ENCODE measurements around the gene SPDYE3. TPM values are rescaled to one million over a fixed set of nuclear protein-coding genes. Genes with fewer than 3 reads are reported as not detected.
"Not testable (repeated sequence)": the region's sequence is repeated elsewhere in the genome, so short reads cannot be mapped to it uniquely, and the experiment has no call there.

Gene SPDYE3
- polyA plus RNA-seq, 1 donor from 2014 or later: not detected

DNA sequence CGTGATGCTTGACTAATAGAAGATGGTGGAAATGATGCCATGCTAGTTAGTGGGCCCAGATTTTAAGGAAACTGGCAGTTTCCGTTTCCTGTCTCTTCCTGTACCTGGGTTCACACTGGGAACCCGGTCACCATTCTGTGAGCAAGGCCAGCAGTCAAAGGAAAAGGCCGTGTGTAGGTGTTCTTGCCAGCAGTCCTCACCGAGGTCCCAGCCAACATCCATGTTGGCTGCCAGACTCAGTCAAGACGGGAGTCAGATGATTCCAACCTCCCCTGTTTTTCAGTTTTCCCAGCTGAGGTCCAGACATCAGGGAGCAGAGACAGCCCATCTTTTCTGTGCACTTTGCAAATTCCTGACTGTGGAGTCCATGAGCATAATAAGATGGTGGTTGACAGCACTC, 35.3 kb downstream of the SPDYE3 start:
- no peak overlapping the region for H2AFZ ChIP-seq (ENCODE audit: low read depth, low read length)
- H3K27me3 ChIP-seq (ENCODE audit: insufficient read depth, low read depth, low read length): no peaks in the 10 kb centered on the region
- no peaks in the 10 kb centered on the region for H3K79me2 ChIP-seq (replicated peaks; ENCODE audit: insufficient read depth, low read length)
- no peaks in the 10 kb centered on the region for H3K36me3 ChIP-seq (ENCODE audit: insufficient read depth, low read length)
- no peak overlapping the region for H3K9ac ChIP-seq (ENCODE audit: low read length)
- H4K20me1 ChIP-seq (ENCODE audit: insufficient read depth): no peaks in the 10 kb centered on the region
- no peak overlapping the region for H3K4me2 ChIP-seq (ENCODE audit: low read length)
- H3F3A ChIP-seq (ENCODE audit: insufficient read depth, low read length, poor library complexity, severe bottlenecking): no peaks in the 10 kb centered on the region
- H3K9me2 ChIP-seq (ENCODE audit: insufficient read depth, low read length): no peaks in the 10 kb centered on the region
- H3K9me3 ChIP-seq (ENCODE audit: low read length): no peaks in the 10 kb centered on the region
- TF ChIP-seq, protein P1, sequence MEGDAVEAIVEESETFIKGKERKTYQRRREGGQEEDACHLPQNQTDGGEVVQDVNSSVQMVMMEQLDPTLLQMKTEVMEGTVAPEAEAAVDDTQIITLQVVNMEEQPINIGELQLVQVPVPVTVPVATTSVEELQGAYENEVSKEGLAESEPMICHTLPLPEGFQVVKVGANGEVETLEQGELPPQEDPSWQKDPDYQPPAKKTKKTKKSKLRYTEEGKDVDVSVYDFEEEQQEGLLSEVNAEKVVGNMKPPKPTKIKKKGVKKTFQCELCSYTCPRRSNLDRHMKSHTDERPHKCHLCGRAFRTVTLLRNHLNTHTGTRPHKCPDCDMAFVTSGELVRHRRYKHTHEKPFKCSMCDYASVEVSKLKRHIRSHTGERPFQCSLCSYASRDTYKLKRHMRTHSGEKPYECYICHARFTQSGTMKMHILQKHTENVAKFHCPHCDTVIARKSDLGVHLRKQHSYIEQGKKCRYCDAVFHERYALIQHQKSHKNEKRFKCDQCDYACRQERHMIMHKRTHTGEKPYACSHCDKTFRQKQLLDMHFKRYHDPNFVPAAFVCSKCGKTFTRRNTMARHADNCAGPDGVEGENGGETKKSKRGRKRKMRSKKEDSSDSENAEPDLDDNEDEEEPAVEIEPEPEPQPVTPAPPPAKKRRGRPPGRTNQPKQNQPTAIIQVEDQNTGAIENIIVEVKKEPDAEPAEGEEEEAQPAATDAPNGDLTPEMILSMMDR (IDR thresholded peaks at IDR 0.05; ENCODE audit: poor library complexity, severe bottlenecking): no peak
- no peak overlapping the region for H3K4me3 ChIP-seq (ENCODE audit: low read length)
- no peak overlapping the region for H3K27ac ChIP-seq (ENCODE audit: low read length)

- not testable (repeated sequence) for H3F3A ChIP-seq (ENCODE audit: insufficient read depth, low read length, poor library complexity, severe bottlenecking); H3K4me2 ChIP-seq (ENCODE audit: low read length); H3K9me3 ChIP-seq (ENCODE audit: low read length); H3K27ac ChIP-seq (ENCODE audit: low read length); H3K9me2 ChIP-seq (ENCODE audit: insufficient read depth, low read length); H4K20me1 ChIP-seq (ENCODE audit: insufficient read depth); H3K36me3 ChIP-seq (ENCODE audit: insufficient read depth, low read length); H3K9ac ChIP-seq (ENCODE audit: low read length); H2AFZ ChIP-seq (ENCODE audit: low read depth, low read length); H3K27me3 ChIP-seq (ENCODE audit: insufficient read depth, low read depth, low read length); H3K4me3 ChIP-seq (ENCODE audit: low read length); H3K79me2 ChIP-seq (replicated peaks; ENCODE audit: insufficient read depth, low read length)
These were observed 36.6 kb downstream of the SPDYE3 start for GRCh38 chr7:100344124-100344559.

DNA sequence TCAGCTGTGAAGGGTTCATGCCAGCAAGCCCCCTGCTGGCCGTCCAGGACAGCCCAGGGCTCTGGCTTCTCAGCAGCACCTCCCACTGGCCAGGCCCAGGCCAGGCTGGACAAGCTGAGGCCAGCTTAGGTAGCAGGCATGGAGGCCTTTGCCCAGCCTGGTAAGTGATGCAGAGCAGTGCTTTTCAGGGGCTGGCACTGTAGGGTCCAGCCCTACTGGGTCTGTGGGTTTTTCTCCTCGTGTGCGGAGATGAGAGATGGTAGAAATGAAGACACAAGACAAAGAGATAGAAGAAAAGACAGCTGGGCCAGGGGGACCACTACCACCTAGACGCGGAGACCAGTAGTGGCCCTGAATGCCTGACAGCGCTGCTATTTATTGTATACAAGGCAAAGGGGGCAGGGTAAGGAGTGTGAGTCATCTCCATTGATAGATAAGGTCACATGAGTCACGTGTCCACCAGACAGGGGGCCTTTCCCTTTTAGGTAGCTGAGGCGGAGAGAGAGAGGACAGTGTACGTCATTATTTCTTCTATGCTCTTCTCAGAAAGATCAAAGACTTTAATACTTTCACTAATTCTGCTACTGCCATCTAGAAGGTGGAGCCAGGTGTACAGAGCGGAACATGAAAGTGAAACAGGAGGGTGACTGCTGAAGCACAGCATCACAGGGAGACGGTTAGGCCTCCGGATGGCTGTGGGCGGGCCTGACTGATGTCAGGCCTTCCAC, 37.2 kb downstream of the SPDYE3 start:
- H3K9me3 ChIP-seq (ENCODE audit: low read length); H3K9ac ChIP-seq (ENCODE audit: low read length): not testable (repeated sequence)

DNA sequence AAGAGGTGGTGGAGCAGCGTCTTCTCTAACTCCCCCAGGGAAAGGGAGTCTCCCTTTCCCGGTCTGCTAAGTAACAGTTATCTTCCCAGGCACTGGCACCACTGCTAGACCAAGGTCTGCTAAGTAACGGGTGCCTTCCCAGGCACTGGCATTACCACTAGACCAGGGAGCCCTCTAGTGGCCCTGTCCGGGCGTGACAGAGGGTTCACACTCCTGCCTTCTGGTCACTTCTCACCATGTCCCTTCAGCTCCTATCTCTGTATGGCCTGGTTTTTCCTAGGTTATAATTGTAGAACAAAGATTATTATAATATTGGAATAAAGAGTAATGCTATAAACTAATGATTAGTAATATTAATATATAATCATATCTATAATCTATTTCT, 37.8 kb downstream of the SPDYE3 start:
- H4K20me1 ChIP-seq (ENCODE audit: insufficient read depth); H3K9ac ChIP-seq (ENCODE audit: low read length); H3K9me2 ChIP-seq (ENCODE audit: insufficient read depth, low read length); H3K79me2 ChIP-seq (replicated peaks; ENCODE audit: insufficient read depth, low read length); H3F3A ChIP-seq (ENCODE audit: insufficient read depth, low read length, poor library complexity, severe bottlenecking); H3K27me3 ChIP-seq (ENCODE audit: insufficient read depth, low read depth, low read length); H3K4me2 ChIP-seq (ENCODE audit: low read length); H3K4me3 ChIP-seq (ENCODE audit: low read length); H2AFZ ChIP-seq (ENCODE audit: low read depth, low read length); H3K27ac ChIP-seq (ENCODE audit: low read length); H3K9me3 ChIP-seq (ENCODE audit: low read length); H3K36me3 ChIP-seq (ENCODE audit: insufficient read depth, low read length): not testable (repeated sequence)
- TF ChIP-seq, protein P1 (IDR thresholded peaks at IDR 0.05; ENCODE audit: poor library complexity, severe bottlenecking): peak; percentile 26

More for the DNA sequence above, 37.2 kb downstream of the SPDYE3 start:
- TF ChIP-seq, protein P1 (IDR thresholded peaks at IDR 0.05; ENCODE audit: poor library complexity, severe bottlenecking): peak; percentile 47
- H3K79me2 ChIP-seq (replicated peaks; ENCODE audit: insufficient read depth, low read length); H3K4me3 ChIP-seq (ENCODE audit: low read length); H3K27ac ChIP-seq (ENCODE audit: low read length); H4K20me1 ChIP-seq (ENCODE audit: insufficient read depth); H3K4me2 ChIP-seq (ENCODE audit: low read length); H3K27me3 ChIP-seq (ENCODE audit: insufficient read depth, low read depth, low read length); H3F3A ChIP-seq (ENCODE audit: insufficient read depth, low read length, poor library complexity, severe bottlenecking); H2AFZ ChIP-seq (ENCODE audit: low read depth, low read length); H3K9me2 ChIP-seq (ENCODE audit: insufficient read depth, low read length); H3K36me3 ChIP-seq (ENCODE audit: insufficient read depth, low read length): not testable (repeated sequence)
